GM19397 (cell line): ENCODE measurements around the gene VRK2.
"Not testable (repeated sequence)": the region's sequence is repeated elsewhere in the genome, so short reads cannot be mapped to it uniquely, and the experiment has no call there.

ENCODE experiments used
- ATAC-seq: cut with Tn5 transposase; IDR thresholded peaks from one replicate; pipeline ENCODE4 v1.9.1; 2021; ENCODE audit warnings: mild to moderate bottlenecking, moderate library complexity; ENCODE audit not compliant: unreplicated experiment

The VRK2 gene

GRCh38 chr2:58052978-58053377, 6.4 kb downstream of the VRK2 start:
- no peak for ATAC-seq

DNA sequence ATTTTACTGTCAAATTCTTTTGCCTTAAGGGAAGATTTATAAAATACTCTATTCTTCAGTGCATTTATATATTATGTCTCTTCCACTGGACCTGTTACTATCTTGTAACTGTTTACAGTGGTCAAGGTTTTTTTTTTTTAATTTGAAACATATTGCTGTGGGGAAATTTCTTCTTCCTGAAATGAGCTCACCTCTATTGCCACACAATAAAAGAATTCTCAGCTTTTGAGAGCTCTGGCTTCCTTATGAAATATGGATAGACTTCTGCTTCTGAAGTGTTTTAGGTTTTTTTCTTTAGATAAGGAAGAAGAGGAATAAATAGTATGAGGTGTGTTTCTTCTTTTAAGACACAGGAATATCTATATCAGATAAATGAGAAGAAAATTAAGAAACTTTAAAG, 7.7 kb downstream of the VRK2 start:
- ATAC-seq = no peak

- no peak for ATAC-seq
Observed at GRCh38 chr2:58055033-58055786, 8.6 kb downstream of the VRK2 start.

DNA sequence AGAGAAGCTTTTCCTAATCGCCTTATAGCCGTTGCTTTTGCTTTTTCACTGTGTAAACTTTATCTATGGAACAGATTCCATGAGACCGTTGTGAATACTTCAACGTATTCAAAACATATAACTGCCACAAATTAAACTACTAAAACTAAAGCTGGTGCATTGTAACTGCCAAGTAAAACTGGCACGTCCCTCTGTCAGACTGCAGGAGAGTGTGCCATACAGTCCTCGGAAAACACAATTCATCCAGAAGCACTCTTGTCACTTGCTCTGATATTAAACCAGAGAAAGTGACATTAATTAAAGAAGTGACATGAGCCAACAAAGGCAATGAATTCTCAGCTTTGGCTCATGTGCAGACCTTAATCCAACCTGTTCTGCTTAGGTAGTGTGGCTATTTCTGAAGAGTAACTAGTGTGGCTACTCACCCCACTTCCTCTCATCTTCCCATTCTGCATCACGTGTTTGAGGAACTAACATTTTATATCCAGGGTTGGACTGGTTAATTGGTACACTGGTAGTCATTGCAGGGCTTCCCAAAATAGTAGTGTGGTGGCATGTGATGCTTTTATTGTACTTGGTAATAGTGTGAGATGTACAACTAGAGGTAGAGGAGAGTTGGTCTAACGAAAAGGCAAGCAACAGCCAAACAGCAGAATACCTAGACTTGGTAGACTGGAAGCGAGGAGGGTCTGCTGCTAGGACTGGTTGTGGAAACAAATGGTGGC, 9.7 kb downstream of the VRK2 start:
- ATAC-seq = no peak

DNA sequence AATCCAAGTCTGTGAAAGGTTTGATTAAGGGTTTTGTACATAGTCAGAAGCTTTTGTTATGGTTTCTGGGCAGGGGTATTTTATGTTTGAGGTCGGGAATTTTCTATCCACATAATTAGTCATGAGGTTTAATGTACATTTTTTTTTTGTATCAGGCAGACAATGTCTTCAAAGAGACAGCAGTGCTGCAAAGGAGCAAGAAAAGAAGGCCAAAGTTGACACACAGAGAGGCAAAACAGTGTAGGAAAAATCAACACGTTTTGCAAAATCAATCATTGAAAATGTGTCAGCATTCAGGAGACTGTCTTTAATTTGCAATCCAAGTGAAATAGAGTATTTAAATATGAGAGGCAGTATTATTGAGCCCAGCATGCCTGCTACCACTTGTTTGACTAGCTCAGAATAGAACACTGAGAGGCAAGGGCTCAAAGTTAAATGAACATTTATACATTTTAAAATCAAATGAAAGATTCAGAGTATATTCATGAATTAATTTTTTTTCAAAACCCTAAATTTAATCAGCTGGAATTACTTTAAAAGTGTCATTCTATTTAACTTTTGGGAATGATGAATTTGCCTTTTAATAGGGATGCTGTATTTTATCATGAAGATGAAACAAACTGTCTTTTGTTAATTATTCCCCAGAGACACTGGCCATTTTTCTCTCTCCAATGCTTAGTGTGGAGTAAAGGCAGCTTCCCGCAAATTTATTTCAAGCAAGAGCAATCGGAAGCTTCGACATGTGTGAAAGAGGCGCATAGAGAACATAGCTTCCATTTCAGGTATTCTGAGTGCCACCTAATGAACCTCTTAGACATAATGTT, 11.3 kb downstream of the VRK2 start:
- ATAC-seq = no peak

GRCh38 chr2:58063641-58064040, 17.0 kb downstream of the VRK2 start:
- no peak for ATAC-seq

DNA sequence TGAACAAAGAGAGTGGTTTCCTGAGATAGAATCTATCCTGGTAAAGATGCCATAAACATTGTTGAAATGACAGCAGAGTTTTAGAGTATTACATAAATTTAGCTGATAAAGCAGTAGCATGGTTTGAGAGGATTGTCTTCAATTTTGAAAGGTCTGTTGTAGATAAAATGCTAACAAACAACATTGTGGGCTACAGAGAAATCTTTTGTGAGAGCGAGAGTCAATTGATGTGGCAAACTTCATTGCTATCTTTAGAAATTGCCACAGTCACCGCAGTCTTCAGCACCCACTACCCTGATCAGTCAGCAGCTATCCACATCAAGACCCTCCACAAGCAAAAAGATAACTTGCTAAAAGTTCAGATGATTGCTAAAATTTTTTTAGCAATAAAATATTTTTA, 17.5 kb downstream of the VRK2 start:
- ATAC-seq = no peak

- no peak for ATAC-seq
Observed at GRCh38 chr2:58065248-58065647, 18.6 kb downstream of the VRK2 start.

DNA sequence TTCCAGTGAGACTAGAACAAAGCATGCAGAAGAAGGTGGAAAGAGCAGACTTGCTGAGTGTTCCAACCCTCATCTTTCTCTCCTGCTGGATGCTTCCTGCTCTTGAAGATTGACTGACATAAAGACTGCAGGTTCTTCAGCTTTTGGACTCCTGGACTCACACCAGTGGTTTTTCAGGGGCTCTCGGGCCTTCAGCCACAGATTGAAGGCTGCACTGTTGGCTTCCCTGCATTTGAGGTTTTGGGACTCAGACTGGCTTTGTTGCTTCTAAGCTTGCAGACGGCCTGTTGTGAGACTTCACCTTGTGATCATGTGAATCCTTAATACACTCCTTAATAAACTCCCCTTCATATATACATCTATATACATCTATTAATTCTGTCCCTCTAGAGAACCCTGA, 20.4 kb downstream of the VRK2 start:
- ATAC-seq = no peak

GRCh38 chr2:58070765-58071164, 24.2 kb downstream of the VRK2 start:
- ATAC-seq = no peak

DNA sequence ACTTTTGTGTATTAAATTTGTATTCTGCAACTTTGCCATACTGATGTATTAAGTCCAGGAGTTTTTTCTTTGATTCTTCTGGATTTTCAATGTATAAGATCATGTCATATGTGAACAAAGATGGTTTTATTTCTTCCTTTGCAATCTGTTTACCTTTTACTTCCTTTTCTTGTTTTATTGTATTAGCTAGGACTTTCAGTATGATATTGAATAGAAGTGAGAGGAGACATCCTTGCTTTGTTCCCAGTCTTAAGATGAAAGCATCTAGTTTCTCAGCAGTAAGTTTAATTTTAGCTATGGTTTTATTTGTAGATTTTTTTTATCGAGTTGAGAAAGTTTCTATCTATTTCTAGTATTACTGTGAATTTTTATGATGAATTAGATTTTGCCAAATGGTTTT, 25.5 kb downstream of the VRK2 start:
- ATAC-seq = no peak

DNA sequence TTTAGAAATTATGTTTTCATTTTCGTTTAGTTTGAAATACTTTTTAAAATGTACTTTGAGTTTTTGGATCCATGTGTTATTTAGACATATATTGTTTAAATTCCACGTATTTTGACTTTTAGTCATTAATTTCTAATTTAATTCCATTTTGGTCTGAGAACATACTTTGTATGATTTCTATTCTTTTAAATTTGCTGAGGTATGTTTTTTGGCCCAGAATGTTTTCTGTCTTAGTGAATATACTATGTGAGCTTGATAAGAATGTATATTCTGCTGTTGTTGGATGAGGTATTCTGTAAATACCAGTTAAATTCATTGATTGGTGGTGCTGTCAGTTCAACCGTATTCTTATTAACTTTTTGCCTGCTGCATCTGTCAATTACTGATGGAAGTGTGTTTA, 26.4 kb downstream of the VRK2 start:
- ATAC-seq = no peak

DNA sequence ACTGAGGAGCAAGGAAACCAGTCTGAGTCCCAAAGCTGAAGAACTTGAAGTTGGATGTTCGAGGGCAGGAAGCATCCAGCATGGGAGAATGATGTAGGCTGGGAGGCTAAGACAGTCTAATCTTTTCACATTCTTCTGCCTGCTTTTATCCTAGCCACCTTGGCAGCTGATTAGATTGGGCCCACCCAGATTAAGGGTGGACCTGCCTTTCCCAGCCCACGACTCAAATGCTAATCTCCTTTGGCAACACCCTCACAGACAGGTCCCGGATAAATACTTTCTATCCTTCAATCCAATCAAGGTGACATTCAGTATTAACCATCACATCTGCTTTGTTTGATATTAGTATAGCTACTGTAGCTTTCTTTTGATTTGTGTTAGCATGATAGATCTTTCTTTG, 27.1 kb downstream of the VRK2 start:
- no peak for ATAC-seq

GRCh38 chr2:58081000-58081399, 34.4 kb downstream of the VRK2 start:
- ATAC-seq = no peak

- no peak for ATAC-seq
Observed at GRCh38 chr2:58089081-58089480, 42.5 kb downstream of the VRK2 start.

DNA sequence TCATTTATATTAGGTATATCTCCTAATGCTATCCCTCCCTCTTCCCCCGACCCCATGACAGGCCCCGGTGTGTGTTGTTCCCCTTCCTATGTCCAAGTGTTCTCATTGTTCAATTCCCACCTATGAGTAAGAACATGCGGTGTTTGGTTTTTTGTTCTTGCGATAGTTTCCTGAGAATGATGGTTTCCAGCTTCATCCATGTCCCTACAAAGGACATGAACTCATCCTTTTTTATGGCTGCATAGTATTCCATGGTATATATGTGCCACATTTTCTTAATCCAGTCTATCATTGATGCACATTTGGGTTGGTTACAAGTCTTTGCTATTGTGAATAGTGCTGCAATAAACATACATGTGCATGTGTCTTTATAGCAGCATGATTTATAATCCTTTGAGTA, 46.2 kb downstream of the VRK2 start:
- ATAC-seq = not testable (repeated sequence)

DNA sequence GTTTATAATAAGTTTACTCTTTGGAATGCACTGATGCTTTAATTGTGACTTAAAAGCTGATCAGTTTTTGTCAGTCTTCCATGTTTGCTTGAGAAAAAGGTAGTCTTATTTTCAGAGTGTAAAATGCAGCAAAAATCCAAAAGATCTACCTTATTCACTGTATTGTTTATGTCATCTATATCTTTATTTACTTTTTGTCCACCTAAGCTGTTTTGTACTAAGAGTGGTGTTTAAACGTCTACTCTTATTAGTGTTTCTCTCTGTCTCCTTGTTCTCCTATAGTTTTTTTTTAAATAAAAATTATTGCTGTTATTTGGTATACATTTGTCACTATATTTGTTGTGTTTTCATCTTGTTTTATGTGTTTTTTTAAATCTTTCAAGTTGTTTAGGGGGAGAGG, 50.4 kb downstream of the VRK2 start:
- no peak for ATAC-seq

GRCh38 chr2:58098254-58099095, 51.9 kb downstream of the VRK2 start:
- no peak for ATAC-seq

- ATAC-seq = no peak
Observed at GRCh38 chr2:58099096-58099769, 52.6 kb downstream of the VRK2 start.

GRCh38 chr2:58101500-58101899, 54.9 kb downstream of the VRK2 start:
- ATAC-seq = no peak
